Panc1 (cell line): ENCODE measurements around the gene TTC27. TPM values are rescaled to one million over a fixed set of nuclear protein-coding genes. Genes with fewer than 3 reads are reported as not detected.

Source experiments
- ATAC-seq: fragments of 200-7000 bp; cut with Tn5 transposase; 2 replicates; pipeline ENCODE4 v1.9.1; 2020; ENCODE audit warnings: mild to moderate bottlenecking, moderate library complexity
- BruUV-seq: library from RNA; stranded (reverse); fragments of 400-500 nt; replicated peaks from 2 replicates; lab custom pipeline; 2021; lab: Mats Ljungman, UMichigan
- CTCF ChIA-PET: fragments of 300-600 bp; sonication (Branson Sonifier 250); formaldehyde crosslinking; loops from one replicate; lab custom pipeline; 2022; ENCODE audit warnings: antibody characterized with exemption; lab: Charles Lee
- POLR2A ChIA-PET: fragments of 300-600 bp; sonication (Branson Sonifier 250); formaldehyde crosslinking; loops from one replicate; lab custom pipeline; 2022; ENCODE audit warnings: antibody characterized with exemption; lab: Charles Lee
- DNase-seq: peaks from one replicate; pipeline ENCODE4 v3.0.0-alpha.2; 2010; ENCODE audit warnings: low read depth, low spot score
- H3K27ac ChIP-seq: 2 replicates; pipeline ENCODE4 v1.5.1; 2011; ENCODE audit warnings: mild to moderate bottlenecking, low read length, inconsistent platforms
- H3K27me3 ChIP-seq: fragments of 200-500 bp; sonication (Bioruptor generic); 2 replicates; pipeline ENCODE4 v1.6.0; 2014; ENCODE audit warnings: low read length, inconsistent platforms; ENCODE audit not compliant: control insufficient read depth, insufficient read depth
- H3K36me3 ChIP-seq: fragments of 200-500 bp; sonication (Bioruptor generic); 2 replicates; pipeline ENCODE4 v1.5.1; 2014; ENCODE audit warnings: inconsistent platforms, mild to moderate bottlenecking, low read length, moderate library complexity; ENCODE audit not compliant: control insufficient read depth, insufficient read depth
- H3K4me1 ChIP-seq: 2 replicates; pipeline ENCODE4 v1.5.1; 2011; ENCODE audit warnings: inconsistent platforms, mild to moderate bottlenecking, low read length, moderate library complexity; ENCODE audit not compliant: control insufficient read depth, insufficient read depth
- H3K4me3 ChIP-seq, 2 experiments: 2 replicates each; pipeline ENCODE4 v1.5.1; 2011 to 2012; ENCODE audit warnings: low read depth in 2 of 2, low read length in 2 of 2, mild to moderate bottlenecking in 2 of 2, inconsistent platforms in 1 of 2, moderate library complexity in 1 of 2
- H3K9me3 ChIP-seq: fragments of 200-500 bp; sonication (Bioruptor generic); 2 replicates; pipeline ENCODE4 v1.5.1; 2014; ENCODE audit warnings: low read depth, mild to moderate bottlenecking, inconsistent platforms, low read length, moderate library complexity; ENCODE audit not compliant: control insufficient read depth, insufficient read depth
- CTCF ChIP-seq: fragments of 450-650 bp; IDR thresholded peaks from 2 replicates; pipeline ENCODE4 v1.5.1; 2017; ENCODE audit warnings: mild to moderate bottlenecking
- POLR2AphosphoS5 ChIP-seq: IDR thresholded peaks from 2 replicates; pipeline ENCODE4 v1.6.1; 2012; ENCODE audit warnings: mild to moderate bottlenecking, low read depth, low read length, moderate library complexity
- REST ChIP-seq, 2 experiments: IDR thresholded peaks; 2 replicates each; pipeline ENCODE4 v1.6.1; 2011 to 2012; ENCODE audit warnings: low read depth in 2 of 2, control low read depth in 1 of 2, low read length in 1 of 2, mild to moderate bottlenecking in 1 of 2, moderate library complexity in 1 of 2; ENCODE audit not compliant: insufficient read depth in 1 of 2
- SIN3A ChIP-seq: IDR thresholded peaks from 2 replicates; pipeline ENCODE4 v1.6.1; 2012; ENCODE audit warnings: low read depth, mild to moderate bottlenecking, low read length, moderate library complexity, borderline replicate concordance; ENCODE audit not compliant: insufficient read depth
- TCF7L2 ChIP-seq: IDR thresholded peaks from 2 replicates; pipeline ENCODE4 v1.6.1; 2011; ENCODE audit warnings: mild to moderate bottlenecking, low read depth, low read length, inconsistent platforms
- in situ Hi-C: cut with HindIII; loops from 2 replicates; pipeline ENCODE4 v1.10.0; 2016; ENCODE audit warnings: low sequenced_read_pairs, low pct_unique_long_range_greater_than_20kb
- intact Hi-C: fragments of 100-400 bp; cut with micrococcal nuclease; formaldehyde crosslinking; loops from one replicate; pipeline ENCODE4 v1.10.0; 2022; ENCODE audit not compliant: unreplicated experiment
- total RNA-seq: library from RNA; stranded (reverse); gene quantifications from one replicate; pipeline ENCODE4 v1.2.1, GENCODE V29; 2021; ENCODE audit not compliant: unreplicated experiment

The TTC27 gene
- total RNA-seq, 1 experiment from 2014 or later, result 24.7 TPM

- POLR2A ChIA-PET, result no interaction called here
- no TSS peak for BruUV-seq
These were observed 16.1 kb upstream of the TTC27 start for GRCh38 chr2:32611771-32612170.

GRCh38 chr2:32614084-32614483, 13.8 kb upstream of the TTC27 start:
- ChIA-PET CTCF (interaction anchor here (0.6 kb wide), 1 partner anchor 141 kb away, joined by 6 read pairs; no protein-coding TSS in a partner anchor), POLR2A (no interaction called here)
- no TSS peak for BruUV-seq
- no peaks in the 10 kb centered on the region for H3K27me3 ChIP-seq
- H3K4me1 ChIP-seq, result no peaks in the 10 kb centered on the region
- DNase-seq, result no peak
- no peak for ATAC-seq
- no peak overlapping the region for H3K4me3 ChIP-seq
- in situ Hi-C loops (no loop called here), intact Hi-C loops (no loop called here)
- H3K36me3 ChIP-seq, result peaks cover 17% of the 10 kb centered on the region
- no peaks in the 10 kb centered on the region for H3K9me3 ChIP-seq
- H3K27ac ChIP-seq, result no peak overlapping the region
- no peak for TF ChIP-seq TCF7L2
- no peak for TF ChIP-seq CTCF
- no peak for TF ChIP-seq POLR2AphosphoS5
- TF ChIP-seq REST (IDR thresholded peaks at IDR 0.05; ENCODE audit: insufficient read depth in 1 of 2, low read depth in 2 of 2, low read length in 1 of 2), result no peak
- no peak for TF ChIP-seq SIN3A

More at GRCh38 chr2:32611771-32612170, 16.1 kb upstream of the TTC27 start:
- in situ Hi-C loops (no loop called here), intact Hi-C loops (no loop called here)
- no peaks in the 10 kb centered on the region for H3K27me3 ChIP-seq
- TF ChIP-seq POLR2AphosphoS5 (no peak), TCF7L2 (no peak), REST (IDR thresholded peaks at IDR 0.05; ENCODE audit: insufficient read depth in 1 of 2, low read depth in 2 of 2, low read length in 1 of 2) (no peak), CTCF (no peak), SIN3A (no peak)
- CTCF ChIA-PET, result no interaction called here
- no peak overlapping the region for H3K4me3 ChIP-seq
- no peak for DNase-seq
- H3K9me3 ChIP-seq, result no peaks in the 10 kb centered on the region
- no peak overlapping the region for H3K27ac ChIP-seq
- H3K36me3 ChIP-seq, result peaks cover 6% of the 10 kb centered on the region
- no peak for ATAC-seq
- H3K4me1 ChIP-seq, result no peaks in the 10 kb centered on the region
